H9 (cell line): ENCODE data around the gene DPYD. TPM values are rescaled to one million over a fixed set of nuclear protein-coding genes. Genes with fewer than 3 reads are reported as not detected.

Experiments used
- DNase-seq: peaks from one replicate; pipeline ENCODE4 v3.0.0-alpha.2; 2017
- H2AFZ ChIP-seq: one replicate; pipeline ENCODE4 v1.6.1; 2013; ENCODE audit warnings: mild to moderate bottlenecking, low read length, control low read depth, moderate library complexity
- H2AK5ac ChIP-seq: 2 replicates; pipeline ENCODE4 v1.6.1; 2013; ENCODE audit warnings: low read length, control low read depth, mixed read lengths; ENCODE audit not compliant: insufficient read length
- H2BK120ac ChIP-seq: one replicate; pipeline ENCODE4 v1.6.1; 2013; ENCODE audit warnings: low read depth, mild to moderate bottlenecking, low read length, control low read depth, inconsistent platforms; ENCODE audit not compliant: poor library complexity, severe bottlenecking
- H2BK12ac ChIP-seq: 2 replicates; pipeline ENCODE4 v1.6.1; 2013; ENCODE audit warnings: low read length, control low read depth, mixed read lengths, low read depth; ENCODE audit not compliant: insufficient read length
- H2BK15ac ChIP-seq: 2 replicates; pipeline ENCODE4 v1.6.1; 2013; ENCODE audit warnings: low read depth, low read length, control low read depth
- H2BK20ac ChIP-seq: one replicate; pipeline ENCODE4 v1.6.1; 2013; ENCODE audit warnings: low read depth, mild to moderate bottlenecking, low read length, control low read depth, inconsistent platforms; ENCODE audit not compliant: poor library complexity, severe bottlenecking
- H2BK5ac ChIP-seq: 2 replicates; pipeline ENCODE4 v1.6.1; 2013; ENCODE audit warnings: low read length, control low read depth, mixed read lengths; ENCODE audit not compliant: insufficient read length
- H3K14ac ChIP-seq: 2 replicates; pipeline ENCODE4 v1.6.1; 2013; ENCODE audit warnings: low read length, control low read depth; ENCODE audit not compliant: insufficient read depth
- H3K18ac ChIP-seq: 2 replicates; pipeline ENCODE4 v1.6.1; 2013; ENCODE audit warnings: low read depth, mild to moderate bottlenecking, mixed read lengths, low read length, control low read depth; ENCODE audit not compliant: insufficient read length
- H3K23ac ChIP-seq: 2 replicates; pipeline ENCODE4 v1.6.1; 2013; ENCODE audit warnings: low read length, control low read depth, mixed read lengths, low read depth; ENCODE audit not compliant: insufficient read length
- H3K23me2 ChIP-seq: 2 replicates; pipeline ENCODE4 v1.6.1; 2013; ENCODE audit warnings: low read depth, mild to moderate bottlenecking, mixed read lengths, low read length, control low read depth; ENCODE audit not compliant: insufficient read length, poor library complexity, severe bottlenecking
- H3K27ac ChIP-seq: 2 replicates; pipeline ENCODE4 v1.5.1; 2013; ENCODE audit warnings: low read length, control low read depth, mixed read lengths, low read depth; ENCODE audit not compliant: insufficient read length
- H3K27me3 ChIP-seq: 2 replicates; pipeline ENCODE4 v1.6.1; 2013; ENCODE audit warnings: low read length, control low read depth, inconsistent platforms; ENCODE audit not compliant: insufficient read depth
- H3K4ac ChIP-seq: 2 replicates; pipeline ENCODE4 v1.6.1; 2013; ENCODE audit warnings: low read depth, mild to moderate bottlenecking, control low read depth, inconsistent platforms, low read length, moderate library complexity
- H3K4me1 ChIP-seq: 2 replicates; pipeline ENCODE4 v1.6.1; 2013; ENCODE audit warnings: low read length, control low read depth, inconsistent platforms; ENCODE audit not compliant: insufficient read depth
- H3K4me2 ChIP-seq: 2 replicates; pipeline ENCODE4 v1.6.1; 2013; ENCODE audit warnings: low read length, control low read depth, mixed read lengths; ENCODE audit not compliant: insufficient read length, insufficient read depth
- H3K56ac ChIP-seq: 2 replicates; pipeline ENCODE4 v1.6.1; 2013; ENCODE audit warnings: low read depth, mild to moderate bottlenecking, mixed read lengths, low read length, control low read depth; ENCODE audit not compliant: insufficient read length
- H3K79me1 ChIP-seq: 2 replicates; pipeline ENCODE4 v1.6.1; 2013; ENCODE audit warnings: low read depth, mild to moderate bottlenecking, moderate library complexity, low read length, control low read depth, inconsistent platforms; ENCODE audit not compliant: insufficient read depth, poor library complexity, severe bottlenecking
- H3K79me2 ChIP-seq: 2 replicates; pipeline ENCODE4 v1.6.1; 2013; ENCODE audit warnings: low read length, control low read depth, inconsistent platforms; ENCODE audit not compliant: insufficient read depth
- H3K9ac ChIP-seq: 2 replicates; pipeline ENCODE4 v1.6.1; 2013; ENCODE audit warnings: low read length, control low read depth, mixed read lengths; ENCODE audit not compliant: insufficient read length; ENCODE audit errors: extremely low read depth
- H3K9me3 ChIP-seq: one replicate; pipeline ENCODE4 v1.6.1; 2013; ENCODE audit warnings: low read depth, low read length, inconsistent platforms; ENCODE audit not compliant: control insufficient read depth
- H3T11ph ChIP-seq: one replicate; pipeline ENCODE4 v1.6.1; 2013; ENCODE audit warnings: mild to moderate bottlenecking, low read length, control low read depth, inconsistent platforms
- H4K20me1 ChIP-seq: one replicate; pipeline ENCODE4 v1.6.1; 2013; ENCODE audit not compliant: control insufficient read depth, insufficient read length, insufficient read depth
- H4K5ac ChIP-seq: 2 replicates; pipeline ENCODE4 v1.6.1; 2013; ENCODE audit warnings: low read depth, mild to moderate bottlenecking, mixed read lengths, low read length, control low read depth; ENCODE audit not compliant: insufficient read length
- H4K8ac ChIP-seq: replicated peaks from 2 replicates; pipeline ENCODE4 v1.6.1; 2013; ENCODE audit warnings: low read length, control low read depth, mixed read lengths, low read depth; ENCODE audit not compliant: insufficient read length
- H4K91ac ChIP-seq: 2 replicates; pipeline ENCODE4 v1.6.1; 2013; ENCODE audit warnings: low read depth, mild to moderate bottlenecking, moderate library complexity, mixed read lengths, low read length, control low read depth; ENCODE audit not compliant: insufficient read length
- H3K27ac Mint-ChIP-seq, 3 experiments: 2 replicates in 2 of 3; 3 replicates in 1 of 3; pipeline ENCODE4 v1.8.0; 2020 to 2021; ENCODE audit warnings: mixed read lengths in 3 of 3, mild to moderate bottlenecking in 1 of 3, moderate library complexity in 1 of 3
- H3K27me3 Mint-ChIP-seq: 2 replicates; pipeline ENCODE4 v1.8.0; 2021; ENCODE audit warnings: low read depth, mild to moderate bottlenecking, moderate library complexity, mixed read lengths
- H3K36me3 Mint-ChIP-seq, 3 experiments: 2 replicates in 2 of 3; 3 replicates in 1 of 3; pipeline ENCODE4 v1.8.0; 2020 to 2021; ENCODE audit warnings: low read depth in 3 of 3, mixed read lengths in 3 of 3; ENCODE audit not compliant: insufficient read depth in 1 of 3
- H3K4me1 Mint-ChIP-seq, 2 experiments: 2 replicates each; pipeline ENCODE4 v1.8.0; 2020; ENCODE audit warnings: mixed read lengths in 2 of 2
- H3K4me3 Mint-ChIP-seq, 2 experiments: 2 replicates in 1 of 2; 3 replicates in 1 of 2; pipeline ENCODE4 v1.8.0; 2020 to 2021; ENCODE audit warnings: mild to moderate bottlenecking in 2 of 2, mixed read lengths in 2 of 2, moderate library complexity in 1 of 2
- H3K9me3 Mint-ChIP-seq, 2 experiments: 2 replicates in 1 of 2; 3 replicates in 1 of 2; pipeline ENCODE4 v1.8.0; 2020; ENCODE audit warnings: mild to moderate bottlenecking in 2 of 2, mixed read lengths in 2 of 2, moderate library complexity in 1 of 2
- WGBS: extraction: QIAGEN DNeasy Blood & Tissue Kit; methylation state at CpG from one replicate; pipeline ENCODE4 v1.1.7; 2013; ENCODE audit warnings: missing lambda C conversion rate, low lambda C conversion rate, mixed read lengths; ENCODE audit not compliant: insufficient read length; ENCODE audit errors: extremely low coverage; 5-methylcytosine and 5-hydroxymethylcytosine counted together
- total RNA-seq: library from RNA; stranded (reverse); gene quantifications from 2 replicates; pipeline ENCODE4 v1.2.1, GENCODE V29; 2021
- TF ChIP-seq, protein P1 (sequence below): fragments of 200-600 bp; sonication (generic); conservative IDR thresholded peaks from 3 replicates; pipeline ENCODE4 v1.8.0; 2021; ENCODE audit warnings: antibody characterized with exemption, mild to moderate bottlenecking

DPYD gene
- total RNA-seq, 1 experiment from 2014 or later: 0.37 TPM

DNA sequence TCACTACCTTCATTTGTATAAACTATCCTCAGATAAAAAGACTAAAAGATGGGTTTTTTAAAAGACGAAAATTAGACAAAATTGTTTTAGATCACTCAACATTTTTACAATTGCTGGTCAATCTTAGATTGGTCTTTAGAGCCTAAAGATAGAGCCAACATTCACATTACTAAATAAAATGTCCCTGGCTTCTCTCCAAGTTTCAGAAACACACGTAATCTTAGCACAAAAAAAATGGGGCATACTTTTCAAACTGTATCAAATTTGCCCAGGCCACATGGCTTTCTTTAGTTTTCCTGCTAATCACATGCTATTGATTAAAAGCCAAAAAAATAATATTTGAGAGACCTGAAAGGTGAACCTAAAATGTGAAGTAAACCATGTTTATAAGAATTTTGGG, 288.1 kb downstream of the DPYD start:
- H4K20me1 ChIP-seq: no peaks in the 10 kb centered on the region
- H3K27ac ChIP-seq: no peak overlapping the region
- no peak overlapping the region for H3K23ac ChIP-seq
- H3K79me2 ChIP-seq: no peaks in the 10 kb centered on the region
- H3K4me1 Mint-ChIP-seq: peaks cover 0 to 5% of the 10 kb centered on the region in 2 experiments; a peak in 2 of 4 replicates
- no peak overlapping the region for H3K4ac ChIP-seq
- H3K4me1 ChIP-seq: no peaks in the 10 kb centered on the region
- no peak overlapping the region for H2BK15ac ChIP-seq
- H3K36me3 Mint-ChIP-seq: no peaks in the 10 kb centered on the region
- TF ChIP-seq, protein P1, sequence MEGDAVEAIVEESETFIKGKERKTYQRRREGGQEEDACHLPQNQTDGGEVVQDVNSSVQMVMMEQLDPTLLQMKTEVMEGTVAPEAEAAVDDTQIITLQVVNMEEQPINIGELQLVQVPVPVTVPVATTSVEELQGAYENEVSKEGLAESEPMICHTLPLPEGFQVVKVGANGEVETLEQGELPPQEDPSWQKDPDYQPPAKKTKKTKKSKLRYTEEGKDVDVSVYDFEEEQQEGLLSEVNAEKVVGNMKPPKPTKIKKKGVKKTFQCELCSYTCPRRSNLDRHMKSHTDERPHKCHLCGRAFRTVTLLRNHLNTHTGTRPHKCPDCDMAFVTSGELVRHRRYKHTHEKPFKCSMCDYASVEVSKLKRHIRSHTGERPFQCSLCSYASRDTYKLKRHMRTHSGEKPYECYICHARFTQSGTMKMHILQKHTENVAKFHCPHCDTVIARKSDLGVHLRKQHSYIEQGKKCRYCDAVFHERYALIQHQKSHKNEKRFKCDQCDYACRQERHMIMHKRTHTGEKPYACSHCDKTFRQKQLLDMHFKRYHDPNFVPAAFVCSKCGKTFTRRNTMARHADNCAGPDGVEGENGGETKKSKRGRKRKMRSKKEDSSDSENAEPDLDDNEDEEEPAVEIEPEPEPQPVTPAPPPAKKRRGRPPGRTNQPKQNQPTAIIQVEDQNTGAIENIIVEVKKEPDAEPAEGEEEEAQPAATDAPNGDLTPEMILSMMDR: no peak
- H3K9me3 ChIP-seq: no peaks in the 10 kb centered on the region
- no peak overlapping the region for H4K8ac ChIP-seq
- H3K14ac ChIP-seq: no peak overlapping the region
- H3K79me1 ChIP-seq: no peaks in the 10 kb centered on the region
- H3K27me3 ChIP-seq: no peaks in the 10 kb centered on the region
- H4K5ac ChIP-seq: no peak overlapping the region
- H3K4me3 Mint-ChIP-seq: no peak overlapping the region
- no peak overlapping the region for H2AFZ ChIP-seq
- no peak overlapping the region for H3K56ac ChIP-seq
- no peak overlapping the region for H2BK20ac ChIP-seq
- no peak overlapping the region for H4K91ac ChIP-seq
- H3K27me3 Mint-ChIP-seq: no peaks in the 10 kb centered on the region
- H3K23me2 ChIP-seq: no peaks in the 10 kb centered on the region
- no peak overlapping the region for H2AK5ac ChIP-seq
- no peaks in the 10 kb centered on the region for H3K9me3 Mint-ChIP-seq
- no peak overlapping the region for H2BK120ac ChIP-seq
- no peak overlapping the region for H3K4me2 ChIP-seq
- no peak overlapping the region for H3K18ac ChIP-seq
- H3K27ac Mint-ChIP-seq: no peak overlapping the region
- H3T11ph ChIP-seq: no peak overlapping the region
- DNase-seq: no peak
- H3K9ac ChIP-seq: no peak overlapping the region
- H2BK12ac ChIP-seq: no peak overlapping the region
- H2BK5ac ChIP-seq: no peak overlapping the region
- WGBS: no CpG with 5 or more reads among the region's 2 CpGs
